Activated naive CD4-positive, alpha-beta T cell treated with anti-CD3 and anti-CD28 coated beads, Interleukin-2, amount 50 U/mL, for 24 hours (primary cell): ENCODE results near the gene TJP1.
"Not testable (repeated sequence)": the region's sequence is repeated elsewhere in the genome, so short reads cannot be mapped to it uniquely, and the experiment has no call there.

Experiments
- H3K27ac Mint-ChIP-seq: one replicate; pipeline ENCODE4 v1.8.0; 2021; ENCODE audit warnings: mild to moderate bottlenecking, mixed read lengths
- H3K27me3 Mint-ChIP-seq: one replicate; pipeline ENCODE4 v1.8.0; 2021; ENCODE audit warnings: mixed read lengths
- H3K36me3 Mint-ChIP-seq: one replicate; pipeline ENCODE4 v1.8.0; 2021; ENCODE audit warnings: mixed read lengths
- H3K4me1 Mint-ChIP-seq: one replicate; pipeline ENCODE4 v1.8.0; 2021; ENCODE audit warnings: mixed read lengths
- H3K4me3 Mint-ChIP-seq: one replicate; pipeline ENCODE4 v1.8.0; 2021; ENCODE audit warnings: mild to moderate bottlenecking, mixed read lengths
- H3K9me3 Mint-ChIP-seq: one replicate; pipeline ENCODE4 v1.8.0; 2021; ENCODE audit warnings: mixed read lengths

Gene TJP1

DNA sequence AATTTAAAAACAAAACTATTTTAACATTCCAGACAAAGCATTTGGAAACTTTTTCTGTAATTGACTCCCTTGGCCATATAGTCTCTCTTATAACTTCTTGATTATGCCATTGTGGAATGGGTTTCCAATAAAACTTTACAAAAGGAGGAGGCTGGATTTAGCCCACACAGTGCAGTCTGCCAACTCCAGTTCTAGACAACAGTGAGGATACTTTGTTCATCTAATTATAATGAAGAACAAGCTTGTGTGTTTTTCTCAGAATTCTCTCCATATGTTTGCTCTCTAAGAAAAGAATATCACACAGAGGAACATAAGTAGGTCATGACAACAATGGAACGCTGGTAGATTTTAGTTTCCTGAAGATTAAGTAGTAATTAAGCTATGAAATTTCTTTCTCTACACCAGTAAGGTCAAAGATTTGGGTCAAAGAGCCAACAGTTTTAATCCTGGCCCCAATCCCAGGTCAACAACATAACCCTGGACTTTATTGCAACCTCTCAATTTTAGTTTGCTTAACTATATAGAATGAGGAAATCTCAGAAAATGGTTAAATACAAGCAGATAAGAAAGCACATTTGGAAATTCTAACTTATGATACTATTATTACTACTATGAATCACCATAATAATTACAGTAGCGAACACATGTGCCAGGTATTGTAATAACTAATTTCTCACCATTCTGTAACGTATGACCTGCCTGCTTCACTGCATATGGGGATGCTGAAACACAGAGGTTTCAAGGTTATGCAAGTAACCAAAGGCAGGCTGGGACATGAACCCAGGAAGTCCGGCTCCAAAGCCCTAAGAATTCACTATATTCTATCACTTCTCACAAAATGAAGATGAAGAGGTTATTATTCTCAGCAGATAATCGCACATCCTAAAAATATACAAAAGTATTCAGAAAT, 65.7 kb downstream of the TJP1 start:
- H3K4me3 Mint-ChIP-seq: no peak overlapping the region
- no peaks in the 10 kb centered on the region for H3K9me3 Mint-ChIP-seq
- no peak overlapping the region for H3K27ac Mint-ChIP-seq
- peaks cover 26% of the 10 kb centered on the region for H3K27me3 Mint-ChIP-seq
- no peaks in the 10 kb centered on the region for H3K36me3 Mint-ChIP-seq
- no peaks in the 10 kb centered on the region for H3K4me1 Mint-ChIP-seq

DNA sequence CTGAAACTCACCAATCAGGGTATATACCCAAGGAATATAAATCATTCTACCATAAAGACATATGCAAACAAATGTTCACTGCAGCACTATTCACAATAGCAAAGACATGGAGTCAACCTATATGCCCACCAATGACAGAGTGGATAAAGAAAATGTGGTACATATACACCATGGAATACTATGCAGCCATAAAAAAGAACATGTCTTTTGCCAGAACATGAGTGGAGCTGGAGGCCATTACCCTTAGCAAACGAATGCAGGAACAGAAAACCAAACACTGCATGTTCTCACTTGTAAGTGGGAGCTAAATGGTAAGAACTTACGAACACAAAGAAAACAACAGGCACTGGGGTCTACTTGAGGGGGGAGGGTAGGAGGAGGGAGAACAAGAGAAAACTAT, 68.3 kb downstream of the TJP1 start:
- not testable (repeated sequence) for H3K36me3 Mint-ChIP-seq, H3K9me3 Mint-ChIP-seq, H3K4me1 Mint-ChIP-seq, H3K4me3 Mint-ChIP-seq, H3K27ac Mint-ChIP-seq
- H3K27me3 Mint-ChIP-seq: peaks cover 25% of the 10 kb centered on the region

DNA sequence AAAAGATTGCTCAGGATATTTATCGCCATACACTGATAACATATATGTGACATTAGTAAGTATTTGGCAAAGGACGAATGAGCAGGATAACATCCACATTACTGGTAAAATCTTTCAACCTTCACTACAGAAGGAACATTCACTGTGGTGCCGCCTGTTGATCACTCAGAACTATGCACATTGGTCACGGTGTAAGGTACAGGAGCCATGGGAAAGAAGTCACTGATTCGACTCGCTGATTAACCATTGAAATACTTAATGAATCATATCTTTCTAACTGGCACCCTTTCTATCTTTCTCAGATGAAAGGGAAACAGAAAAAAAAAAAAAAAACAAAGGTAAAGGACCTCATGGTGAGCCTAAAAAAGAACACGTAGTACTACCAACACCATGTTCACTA, 68.8 kb downstream of the TJP1 start:
- H3K4me3 Mint-ChIP-seq: no peak overlapping the region

DNA sequence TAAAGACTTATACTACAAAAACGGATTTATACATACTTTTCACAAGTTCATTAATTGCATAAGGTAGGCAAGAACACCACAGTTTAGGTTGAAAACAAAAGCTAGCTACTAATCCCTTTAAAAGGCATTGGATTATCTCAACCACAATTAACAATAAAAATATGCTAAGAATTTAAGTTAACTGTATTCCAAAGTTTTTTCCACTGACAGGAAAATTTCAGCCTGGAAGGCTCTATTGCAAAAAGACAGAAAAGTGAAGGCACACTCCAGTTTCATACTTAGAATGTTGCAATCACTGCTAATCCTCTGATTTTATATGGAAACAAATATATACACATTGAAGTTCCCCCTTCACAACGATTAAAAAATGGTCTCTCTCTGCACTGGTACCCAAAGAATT, 71.5 kb downstream of the TJP1 start:
- peaks cover 25% of the 10 kb centered on the region for H3K27me3 Mint-ChIP-seq
- H3K9me3 Mint-ChIP-seq: no peaks in the 10 kb centered on the region
- H3K36me3 Mint-ChIP-seq: no peaks in the 10 kb centered on the region
- H3K4me1 Mint-ChIP-seq: no peaks in the 10 kb centered on the region
- no peak overlapping the region for H3K27ac Mint-ChIP-seq
- no peak overlapping the region for H3K4me3 Mint-ChIP-seq

More for the DNA sequence above, 68.8 kb downstream of the TJP1 start:
- Mint-ChIP-seq H3K27me3 (peaks cover 26% of the 10 kb centered on the region), H3K27ac (no peak overlapping the region), H3K4me1 (no peaks in the 10 kb centered on the region), H3K9me3 (no peaks in the 10 kb centered on the region), H3K36me3 (no peaks in the 10 kb centered on the region)

DNA sequence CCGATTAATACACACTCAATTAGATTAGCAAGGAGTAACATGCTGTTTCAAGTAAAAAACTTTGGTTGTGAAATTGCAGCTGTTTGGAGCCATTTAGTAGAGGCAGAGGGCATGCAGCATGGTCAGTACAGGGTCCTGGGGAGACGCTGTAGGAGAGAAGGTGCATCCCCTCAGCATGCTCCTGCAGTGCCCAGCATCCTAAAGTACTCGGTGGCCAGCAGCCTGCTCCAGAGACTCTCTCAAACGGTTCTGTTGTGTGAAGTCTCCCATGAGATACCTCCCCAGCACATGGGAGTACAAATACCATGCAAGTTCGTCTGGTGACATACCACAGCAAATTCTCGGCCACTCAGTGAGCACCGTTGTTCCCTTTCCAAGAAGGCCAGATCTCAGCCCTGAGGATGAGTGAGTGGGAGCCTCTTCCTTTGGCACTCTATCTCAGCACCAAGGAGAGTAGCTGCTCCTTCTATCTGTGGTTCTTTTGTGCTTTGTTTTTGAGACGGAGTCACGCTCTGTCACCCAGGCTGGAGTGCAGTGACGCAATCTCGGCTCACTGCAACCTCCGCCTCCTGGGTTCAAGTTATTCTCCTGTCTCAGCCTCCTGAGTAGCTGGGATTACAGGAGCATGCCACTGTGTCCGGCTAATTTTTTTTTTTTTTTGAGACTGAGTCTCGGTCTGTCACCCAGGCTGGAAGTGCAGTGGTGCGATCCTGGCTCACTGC, 72.7 kb downstream of the TJP1 start:
- Mint-ChIP-seq H3K27me3 (peaks cover 23% of the 10 kb centered on the region), H3K36me3 (no peaks in the 10 kb centered on the region), H3K4me3 (no peak overlapping the region), H3K27ac (no peak overlapping the region), H3K9me3 (no peaks in the 10 kb centered on the region), H3K4me1 (no peaks in the 10 kb centered on the region)

DNA sequence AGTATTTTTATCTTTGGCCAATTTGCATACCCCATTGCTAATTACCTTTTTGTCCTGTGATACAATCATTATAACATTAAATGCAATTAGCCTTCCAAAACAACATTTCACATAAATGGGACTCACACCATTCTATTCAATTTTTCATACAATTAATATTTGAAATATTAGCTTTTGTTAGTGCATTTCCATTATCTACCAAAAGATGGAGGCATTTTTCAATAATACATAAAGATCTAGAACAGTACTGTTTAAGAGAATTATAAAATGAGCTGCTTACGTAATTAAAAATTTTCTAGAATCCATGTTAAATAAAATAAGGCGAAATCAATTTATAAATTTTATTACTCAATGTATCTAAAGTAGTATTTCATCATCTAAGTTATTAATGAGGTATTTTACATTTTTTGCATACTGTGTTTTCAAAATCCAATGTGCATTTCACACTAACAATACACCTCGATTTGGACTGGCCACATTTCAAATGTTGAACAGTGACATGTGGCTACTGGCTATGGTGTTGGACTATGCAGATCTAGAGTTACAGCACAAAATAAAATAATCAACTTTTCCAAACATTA, 74.3 kb downstream of the TJP1 start:
- Mint-ChIP-seq H3K27ac (no peak overlapping the region), H3K36me3 (no peaks in the 10 kb centered on the region)

DNA sequence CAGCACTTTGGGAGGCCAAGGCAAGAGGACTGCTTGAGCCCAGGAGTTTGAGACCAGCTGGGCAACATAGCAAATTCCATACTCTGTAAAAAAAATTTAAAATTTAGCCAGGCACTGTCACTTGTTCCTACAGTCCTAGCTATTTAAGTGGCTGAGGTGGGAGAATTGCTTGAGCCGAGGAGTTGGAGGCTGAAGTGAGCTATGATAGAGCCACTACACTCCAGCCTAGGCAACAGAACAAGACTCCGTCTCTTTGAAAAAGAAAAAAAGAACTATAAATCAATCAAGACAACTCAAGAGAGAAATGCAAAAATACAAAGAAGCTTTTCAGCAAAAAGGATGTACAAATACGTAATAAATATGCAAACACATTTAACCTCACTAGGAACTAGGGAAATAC, 78.8 kb downstream of the TJP1 start:
- Mint-ChIP-seq H3K9me3 (no peaks in the 10 kb centered on the region), H3K4me1 (no peaks in the 10 kb centered on the region), H3K27me3 (peaks cover 12% of the 10 kb centered on the region), H3K4me3 (no peak overlapping the region), H3K36me3 (no peaks in the 10 kb centered on the region), H3K27ac (no peak overlapping the region)

More for the DNA sequence above, 74.3 kb downstream of the TJP1 start:
- no peak overlapping the region for H3K4me3 Mint-ChIP-seq
- peaks cover 19% of the 10 kb centered on the region for H3K27me3 Mint-ChIP-seq
- H3K9me3 Mint-ChIP-seq: no peaks in the 10 kb centered on the region
- H3K4me1 Mint-ChIP-seq: no peaks in the 10 kb centered on the region

DNA sequence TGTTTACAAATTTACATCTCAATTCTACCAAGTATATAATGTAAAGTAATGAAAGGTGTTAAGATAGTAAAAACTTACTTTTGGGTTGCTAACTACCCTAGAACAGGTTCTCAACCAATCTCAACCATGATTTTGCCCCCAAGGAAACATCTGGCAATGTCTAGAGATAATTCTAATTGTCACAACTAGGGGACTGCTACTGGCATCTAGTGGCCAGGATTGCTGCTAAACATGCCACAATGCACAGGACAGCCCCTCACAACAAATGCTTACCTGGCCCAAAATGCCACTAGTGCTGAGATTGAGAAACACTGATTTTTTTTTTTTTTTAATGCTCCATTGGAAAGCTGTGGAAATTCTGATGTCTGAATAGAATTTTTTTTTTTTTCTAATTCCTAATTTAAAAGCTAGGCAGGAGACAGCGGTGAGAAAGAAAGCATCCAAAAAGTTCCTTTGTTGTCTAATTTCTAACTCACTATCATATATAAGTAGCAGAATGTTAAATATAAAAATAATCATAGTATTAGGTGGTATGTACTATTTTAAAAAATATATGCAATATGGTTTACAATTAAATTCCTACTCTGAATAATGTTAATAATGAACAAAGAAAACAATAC, 81.5 kb downstream of the TJP1 start:
- H3K4me1 Mint-ChIP-seq: no peaks in the 10 kb centered on the region
- H3K27ac Mint-ChIP-seq: no peak overlapping the region
- no peaks in the 10 kb centered on the region for H3K9me3 Mint-ChIP-seq
- H3K36me3 Mint-ChIP-seq: no peaks in the 10 kb centered on the region
- H3K4me3 Mint-ChIP-seq: no peak overlapping the region
- H3K27me3 Mint-ChIP-seq: peaks cover 11% of the 10 kb centered on the region

DNA sequence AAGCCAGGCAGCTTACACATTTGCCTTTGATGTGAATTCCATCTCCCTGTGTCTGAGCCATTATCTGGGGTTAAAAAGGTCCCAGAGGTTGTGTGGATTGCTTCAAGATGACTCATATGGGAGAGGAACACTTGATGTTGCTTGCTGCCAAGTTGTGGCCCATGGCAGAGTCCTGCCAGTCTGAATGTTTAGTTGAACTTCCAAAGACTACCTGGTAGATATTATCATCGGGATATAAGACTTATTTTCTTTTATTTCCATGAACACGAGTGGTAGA, 85.6 kb downstream of the TJP1 start:
- no peak overlapping the region for H3K27ac Mint-ChIP-seq
- no peaks in the 10 kb centered on the region for H3K36me3 Mint-ChIP-seq
- no peak overlapping the region for H3K4me3 Mint-ChIP-seq
- H3K9me3 Mint-ChIP-seq: no peaks in the 10 kb centered on the region
- peaks cover 6% of the 10 kb centered on the region for H3K27me3 Mint-ChIP-seq
- no peaks in the 10 kb centered on the region for H3K4me1 Mint-ChIP-seq

DNA sequence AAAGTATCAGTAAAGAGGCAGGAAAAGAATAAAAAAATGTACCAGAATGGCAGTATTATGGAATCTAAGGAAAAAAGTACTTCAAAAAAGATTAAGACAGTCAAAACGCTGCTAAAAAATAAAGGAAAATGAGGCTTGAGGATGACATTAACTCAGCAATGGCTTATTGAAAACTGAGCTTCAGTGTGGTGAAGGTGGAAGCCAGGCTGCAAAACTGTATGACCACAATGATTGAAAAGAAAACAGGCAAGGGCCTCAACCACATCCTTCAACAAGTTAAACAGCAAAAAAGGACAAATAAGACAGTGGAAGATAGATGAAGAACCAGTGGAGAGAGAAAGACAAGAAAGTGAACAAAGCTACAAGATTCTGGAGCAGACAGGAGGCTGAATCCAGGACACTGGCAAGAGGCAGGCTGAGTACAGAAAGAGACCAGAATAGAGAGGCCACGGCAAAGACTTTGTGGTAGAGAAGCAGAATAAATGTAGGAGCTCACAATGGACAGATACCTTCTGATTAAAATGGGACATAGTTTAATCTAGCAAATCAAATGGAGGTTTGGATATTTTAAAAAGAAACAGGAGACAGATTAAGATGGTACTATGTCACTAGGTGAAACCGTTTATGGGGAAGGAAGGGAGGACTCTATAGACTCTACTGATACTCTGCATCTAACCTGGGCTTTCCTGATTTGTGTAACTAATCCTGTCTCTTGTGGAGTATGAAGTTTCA, 86.1 kb downstream of the TJP1 start:
- no peaks in the 10 kb centered on the region for H3K9me3 Mint-ChIP-seq

DNA sequence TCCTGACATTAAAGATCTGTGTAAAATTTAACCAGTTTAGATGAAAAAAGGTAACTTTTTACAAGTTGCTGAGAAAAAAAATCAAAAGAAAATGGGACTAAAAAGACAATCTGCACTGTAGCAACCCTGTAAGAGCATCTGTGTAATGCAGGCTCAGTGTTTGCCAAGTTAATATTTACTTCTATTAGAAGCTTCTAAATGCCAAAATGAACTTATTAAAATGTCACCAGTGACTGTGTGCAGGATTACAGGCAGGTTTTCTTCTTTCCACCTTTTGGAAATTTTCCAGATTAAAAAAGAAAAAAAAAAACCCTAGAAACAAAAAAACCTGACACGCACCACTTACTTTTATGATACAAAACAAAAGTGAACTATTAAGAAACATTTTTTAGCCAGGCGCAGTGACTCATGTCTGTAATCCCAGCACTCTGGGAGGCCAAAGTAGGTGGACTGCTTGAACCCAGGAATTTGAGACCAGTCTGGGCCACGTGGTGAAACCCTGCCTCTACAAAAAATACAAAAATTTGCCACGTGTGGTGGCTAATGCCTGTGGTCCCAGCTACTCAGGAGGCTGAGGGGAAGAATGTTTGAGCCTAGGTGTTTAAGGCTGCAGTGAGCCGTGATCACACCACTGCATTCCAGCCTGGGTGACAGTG, 87.2 kb downstream of the TJP1 start:
- H3K9me3 Mint-ChIP-seq: no peaks in the 10 kb centered on the region
- H3K27ac Mint-ChIP-seq: no peak overlapping the region
- H3K27me3 Mint-ChIP-seq: peaks cover 6% of the 10 kb centered on the region
- H3K4me3 Mint-ChIP-seq: no peak overlapping the region
- no peaks in the 10 kb centered on the region for H3K36me3 Mint-ChIP-seq
- no peaks in the 10 kb centered on the region for H3K4me1 Mint-ChIP-seq

More for the DNA sequence above, 86.1 kb downstream of the TJP1 start:
- Mint-ChIP-seq H3K4me3 (no peak overlapping the region), H3K27ac (no peak overlapping the region), H3K27me3 (peaks cover 5% of the 10 kb centered on the region), H3K4me1 (no peaks in the 10 kb centered on the region), H3K36me3 (no peaks in the 10 kb centered on the region)

DNA sequence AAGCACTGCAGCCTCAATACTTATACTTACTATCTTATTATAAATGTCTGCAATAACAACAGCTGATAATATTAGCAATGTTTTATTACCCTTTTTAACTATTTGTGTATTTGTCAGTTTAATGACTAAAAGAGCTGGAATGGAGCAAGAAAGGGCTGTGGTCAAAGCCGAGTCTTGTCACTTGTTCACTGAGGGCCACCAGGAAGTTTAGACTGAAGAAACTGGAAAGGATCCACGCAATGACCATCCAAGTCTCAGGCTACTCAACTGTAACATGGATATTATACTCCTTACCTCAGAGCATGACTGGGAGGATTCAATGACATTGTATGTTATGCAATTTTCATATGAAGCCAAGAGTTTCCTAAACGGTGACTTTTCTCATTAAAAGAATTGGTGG, 90.4 kb downstream of the TJP1 start:
- Mint-ChIP-seq H3K27ac (no peak overlapping the region), H3K9me3 (no peaks in the 10 kb centered on the region), H3K36me3 (no peaks in the 10 kb centered on the region), H3K4me3 (no peak overlapping the region), H3K27me3 (peaks cover 5% of the 10 kb centered on the region), H3K4me1 (no peaks in the 10 kb centered on the region)

DNA sequence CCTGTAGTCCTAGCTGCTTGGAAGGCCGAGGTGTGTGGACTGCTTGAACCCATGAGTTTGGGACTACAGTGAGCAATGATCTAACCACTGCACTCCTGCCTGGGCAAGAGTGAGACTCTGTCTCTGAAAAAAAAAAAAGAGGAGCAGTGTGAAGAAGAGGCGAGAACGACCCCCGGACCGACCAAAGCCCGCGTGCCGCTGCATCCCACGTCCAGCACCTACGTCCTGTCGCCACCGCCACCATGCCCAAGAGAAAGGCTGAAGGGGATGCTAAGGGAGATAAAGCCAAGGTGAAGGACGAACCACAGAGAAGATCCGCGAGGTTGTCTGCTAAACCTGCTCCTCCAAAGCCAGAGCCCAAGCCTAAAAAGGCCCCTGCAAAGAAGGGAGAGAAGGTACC, 91.8 kb downstream of the TJP1 start:
- not testable (repeated sequence) for H3K36me3 Mint-ChIP-seq, H3K27me3 Mint-ChIP-seq

DNA sequence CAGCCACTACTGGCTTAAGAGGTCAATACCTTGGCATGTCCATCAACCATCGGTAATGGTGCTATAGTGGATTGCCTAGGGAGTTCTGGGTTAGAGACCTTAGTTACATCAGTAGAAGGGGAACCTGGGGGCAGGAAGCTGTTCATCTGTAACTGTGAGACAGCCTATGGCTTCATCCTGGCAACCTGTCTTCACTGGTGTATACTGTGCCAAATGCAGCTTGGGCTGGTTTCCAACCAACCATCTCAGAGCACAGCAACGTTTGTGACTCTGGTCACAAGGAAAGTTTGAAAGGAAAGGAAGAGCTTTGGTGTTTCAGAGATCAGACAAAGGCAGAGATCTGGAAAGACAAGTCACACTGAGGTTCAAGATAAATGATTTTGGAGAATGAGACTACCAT, 93.8 kb downstream of the TJP1 start:
- Mint-ChIP-seq H3K4me3 (no peak overlapping the region), H3K4me1 (no peaks in the 10 kb centered on the region), H3K36me3 (no peaks in the 10 kb centered on the region), H3K27me3 (peaks cover 7% of the 10 kb centered on the region), H3K9me3 (no peaks in the 10 kb centered on the region), H3K27ac (no peak overlapping the region)

More for the DNA sequence above, 91.8 kb downstream of the TJP1 start:
- H3K4me3 Mint-ChIP-seq, H3K9me3 Mint-ChIP-seq, H3K27ac Mint-ChIP-seq, H3K4me1 Mint-ChIP-seq: not testable (repeated sequence)

DNA sequence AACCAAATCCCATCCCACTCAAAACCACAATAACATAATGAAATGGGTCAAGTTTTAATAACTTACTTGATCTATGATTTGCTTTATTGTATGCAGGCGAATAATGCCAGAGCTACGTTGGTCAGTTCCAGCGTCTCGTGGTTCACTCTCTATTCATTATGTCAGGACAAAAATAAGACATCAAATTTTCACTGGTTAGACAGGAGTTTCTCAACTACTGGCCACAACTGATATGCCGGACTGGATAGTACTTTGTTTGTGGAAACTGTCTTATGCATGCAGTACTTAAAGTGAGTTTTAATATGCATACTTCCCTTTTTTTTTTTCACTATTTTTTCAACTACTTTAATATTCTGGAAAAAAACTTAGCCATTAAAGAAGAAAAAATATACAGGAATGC, 94.4 kb downstream of the TJP1 start:
- Mint-ChIP-seq H3K4me1 (no peaks in the 10 kb centered on the region), H3K36me3 (peaks cover 1% of the 10 kb centered on the region), H3K4me3 (no peak overlapping the region), H3K27ac (no peak overlapping the region), H3K9me3 (no peaks in the 10 kb centered on the region), H3K27me3 (peaks cover 7% of the 10 kb centered on the region)
